Thymus (tissue), 11 donors: ENCODE results near the gene HTR7. TPM values are rescaled to one million over a fixed set of nuclear protein-coding genes. Genes with fewer than 3 reads are reported as not detected.

Experiments
- DNase-seq, 9 donors: peaks; one replicate each; pipeline ENCODE4 v3.0.0-alpha.2; 2013; ENCODE audit warnings: low spot score in 9 of 9, low read depth in 6 of 9, missing footprints in 1 of 9
- H3K27ac ChIP-seq, 2 donors: one replicate each; pipeline ENCODE4 v1.5.1; 2013; ENCODE audit warnings: control low read depth in 1 of 2, low read depth in 1 of 2, low read length in 1 of 2, mild to moderate bottlenecking in 1 of 2, moderate library complexity in 1 of 2
- H3K27me3 ChIP-seq, 2 donors: one replicate each; pipeline ENCODE4 v1.5.1; 2013; ENCODE audit warnings: low read length in 1 of 2; ENCODE audit not compliant: control insufficient read depth in 2 of 2, insufficient read depth in 1 of 2
- H3K36me3 ChIP-seq, 2 donors: one replicate each; pipeline ENCODE4 v1.5.1; 2013; ENCODE audit warnings: low read length in 1 of 2, mild to moderate bottlenecking in 1 of 2, moderate library complexity in 1 of 2; ENCODE audit not compliant: control insufficient read depth in 2 of 2, insufficient read depth in 2 of 2
- H3K4me1 ChIP-seq, 2 donors: one replicate each; pipeline ENCODE4 v1.5.1; 2013; ENCODE audit warnings: low read length in 2 of 2; ENCODE audit not compliant: control insufficient read depth in 2 of 2, insufficient read depth in 2 of 2
- H3K4me3 ChIP-seq, 2 donors: one replicate each; pipeline ENCODE4 v1.5.1; 2013; ENCODE audit warnings: low read length in 2 of 2, control low read depth in 1 of 2, mild to moderate bottlenecking in 1 of 2
- H3K9me3 ChIP-seq, 2 donors: one replicate each; pipeline ENCODE4 v1.5.1; 2013; ENCODE audit warnings: low read length in 1 of 2, mild to moderate bottlenecking in 1 of 2; ENCODE audit not compliant: control insufficient read depth in 2 of 2, insufficient read depth in 1 of 2
- WGBS: extraction: QIAGEN DNeasy Blood & Tissue Kit; methylation state at CpG from one replicate; pipeline ENCODE4 v1.1.7; 2013; 5-methylcytosine and 5-hydroxymethylcytosine counted together
- polyA plus RNA-seq: library from polyadenylated mRNA; stranded (reverse); fragments of 200-250 nt; gene quantifications from one replicate; pipeline ENCODE4 v1.2.3, GENCODE V29; 2013
- total RNA-seq: library from RNA; stranded (reverse); fragments of 120-200 nt; gene quantifications from one replicate; pipeline ENCODE4 v1.2.4, GENCODE V29; 2013
- donor health status: healthy.

Gene HTR7
- total and polyA plus RNA-seq, 2 donors: 0.09 to 0.14 TPM

DNA sequence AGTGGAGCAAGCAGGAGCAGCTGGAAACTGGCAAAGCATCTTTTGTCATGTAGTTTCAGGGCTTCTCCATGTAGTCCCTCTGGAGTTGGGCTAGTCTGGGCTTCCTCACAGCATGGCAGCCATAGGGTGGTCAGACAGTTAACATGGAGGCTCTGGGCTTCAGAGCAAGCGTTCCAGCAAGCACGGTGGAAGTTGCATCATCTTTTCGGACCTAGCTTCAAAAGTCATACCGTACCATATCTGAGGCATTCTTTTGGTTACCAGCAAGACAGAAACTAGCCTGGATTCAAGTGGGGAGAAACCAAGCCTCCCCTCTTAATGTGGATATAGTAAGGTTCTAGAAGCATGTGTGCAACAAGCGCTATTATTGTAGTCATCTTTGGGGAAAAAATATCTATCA is 135.0 kb downstream of the HTR7 start:
- Histone ChIP-seq H3K4me1 (peaks cover 0 to 12% of the 10 kb centered on the region in 2 donors), H3K27ac (no peak overlapping the region)

DNA sequence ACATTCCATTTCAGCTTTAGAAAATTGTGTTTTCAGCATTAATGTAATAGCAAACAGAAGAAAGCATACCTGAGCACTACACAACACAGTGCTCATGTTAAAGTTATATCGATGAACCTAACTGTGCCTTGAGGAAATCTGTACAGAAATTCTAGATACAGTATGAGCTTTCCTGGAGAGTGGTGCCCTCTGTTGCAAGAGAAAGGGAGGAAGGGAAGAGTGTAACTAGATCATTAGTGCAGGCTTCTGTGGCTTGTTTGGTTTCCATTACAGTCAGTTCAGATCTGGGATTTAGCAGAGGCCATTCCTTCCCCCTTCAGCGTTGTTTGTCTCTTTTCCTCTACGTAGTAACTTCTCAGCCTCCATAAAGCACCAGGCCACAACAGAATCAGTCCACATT is 139.7 kb downstream of the HTR7 start:
- Histone ChIP-seq H3K4me3 (no peak overlapping the region), H3K36me3 (no peaks in the 10 kb centered on the region), H3K27me3 (no peaks in the 10 kb centered on the region), H3K4me1 (no peaks in the 10 kb centered on the region), H3K9me3 (no peaks in the 10 kb centered on the region), H3K27ac (no peak overlapping the region)
- 96% methylated on average over 3 of the region's 3 CpGs for WGBS
- DNase-seq: no peak

More for the DNA sequence above, 135.0 kb downstream of the HTR7 start:
- no peak for DNase-seq
- H3K27me3 ChIP-seq: no peaks in the 10 kb centered on the region
- H3K4me3 ChIP-seq: no peak overlapping the region
- H3K9me3 ChIP-seq: no peaks in the 10 kb centered on the region
- H3K36me3 ChIP-seq: no peaks in the 10 kb centered on the region
- WGBS: 89% methylated on average over 5 of the region's 5 CpGs

DNA sequence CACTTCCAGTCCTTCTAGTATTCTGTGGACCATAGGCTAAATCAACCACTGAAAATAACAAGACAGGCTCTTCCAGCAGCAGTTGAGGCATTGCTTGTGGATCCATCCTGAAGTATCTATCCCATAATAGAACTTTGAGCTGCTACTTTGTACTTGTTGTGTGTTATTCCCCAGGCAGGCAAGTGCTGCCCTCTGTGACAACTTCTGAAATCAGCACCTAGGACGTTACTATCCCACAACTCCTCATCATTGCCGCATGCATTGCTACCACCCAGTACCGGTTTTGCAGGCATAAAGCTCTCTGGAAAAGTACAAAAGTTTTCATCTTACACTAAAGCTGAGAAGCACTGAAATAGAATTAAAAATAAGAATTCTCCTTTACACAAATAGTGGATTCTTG is 145.3 kb downstream of the HTR7 start:
- Histone ChIP-seq H3K36me3 (no peaks in the 10 kb centered on the region), H3K9me3 (no peaks in the 10 kb centered on the region), H3K4me1 (no peaks in the 10 kb centered on the region), H3K27me3 (no peaks in the 10 kb centered on the region), H3K27ac (no peak overlapping the region), H3K4me3 (no peak overlapping the region)
- no peak for DNase-seq
- WGBS: 82% methylated on average over 3 of the region's 3 CpGs

DNA sequence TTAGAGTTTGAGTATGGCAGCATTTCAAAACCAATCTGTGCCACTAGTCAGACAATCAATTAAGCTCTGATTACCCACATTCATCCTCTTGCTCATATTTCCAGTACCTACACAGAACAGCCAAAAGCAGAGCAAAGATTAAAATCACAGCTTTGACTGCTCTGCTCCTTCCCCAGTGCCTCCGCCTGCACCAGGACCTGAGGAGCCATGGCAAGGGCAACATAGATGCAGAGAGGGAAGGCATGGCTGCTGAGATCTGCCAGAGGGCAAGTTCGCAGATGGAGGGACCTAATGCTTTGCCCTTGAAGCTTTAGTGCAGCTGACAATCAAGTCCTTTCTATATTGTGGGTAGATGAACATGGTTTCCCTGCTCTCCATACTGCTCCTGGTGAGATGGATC is 148.1 kb downstream of the HTR7 start:
- H3K9me3 ChIP-seq: no peaks in the 10 kb centered on the region
- no peak overlapping the region for H3K27ac ChIP-seq
- H3K4me1 ChIP-seq: no peaks in the 10 kb centered on the region
- H3K4me3 ChIP-seq: no peak overlapping the region
- WGBS: 96% methylated on average over 2 of the region's 2 CpGs
- no peak for DNase-seq
- no peaks in the 10 kb centered on the region for H3K27me3 ChIP-seq
- no peaks in the 10 kb centered on the region for H3K36me3 ChIP-seq

DNA sequence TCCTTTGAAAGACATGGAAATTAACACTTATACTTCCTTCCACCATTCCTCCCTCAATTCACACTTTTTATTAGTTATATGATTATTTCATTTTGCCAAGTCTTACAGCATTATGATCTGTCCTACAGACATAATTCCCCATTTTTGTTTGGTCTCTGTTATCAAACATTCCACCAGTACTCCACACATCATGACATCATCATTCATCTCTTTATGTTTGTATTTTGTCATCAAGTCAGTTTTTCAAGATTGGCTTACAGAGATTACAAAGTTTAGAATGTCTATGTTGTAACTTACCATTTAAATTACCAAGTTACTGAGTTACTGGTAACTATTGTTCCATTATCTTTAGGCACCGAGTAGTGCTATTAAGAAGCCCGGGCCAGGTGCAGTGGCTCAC is 150.2 kb downstream of the HTR7 start:
- WGBS: over 99% methylated on average over 2 of the region's 2 CpGs
- Histone ChIP-seq H3K4me3 (no peak overlapping the region), H3K36me3 (no peaks in the 10 kb centered on the region), H3K4me1 (no peaks in the 10 kb centered on the region), H3K27me3 (no peaks in the 10 kb centered on the region), H3K27ac (no peak overlapping the region), H3K9me3 (no peaks in the 10 kb centered on the region)
- no peak for DNase-seq

DNA sequence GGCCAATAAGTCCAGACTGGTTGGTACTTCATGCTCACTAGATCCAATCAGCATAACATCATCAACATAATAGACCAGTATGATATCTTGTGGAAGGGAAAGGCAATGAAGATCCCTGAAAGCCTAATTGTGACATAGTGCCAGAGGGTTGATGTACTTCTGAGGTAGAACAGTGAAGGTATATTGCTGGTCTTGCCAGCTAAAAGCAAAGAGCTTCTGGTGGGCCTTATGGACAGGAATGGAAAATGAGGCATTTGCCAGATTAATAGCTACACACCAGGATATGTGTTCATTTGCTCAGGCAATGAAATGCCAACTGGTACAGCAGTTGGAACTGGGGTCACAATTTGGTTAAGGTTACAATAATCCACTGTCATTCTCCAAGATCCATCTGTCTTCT is 156.4 kb downstream of the HTR7 start:
- H3K9me3 ChIP-seq: peaks cover 0 to 1% of the 10 kb centered on the region in 2 donors
- H3K4me1 ChIP-seq: no peaks in the 10 kb centered on the region
- no peak overlapping the region for H3K27ac ChIP-seq
- H3K36me3 ChIP-seq: no peaks in the 10 kb centered on the region
- no peak overlapping the region for H3K4me3 ChIP-seq
- DNase-seq: no peak
- no peaks in the 10 kb centered on the region for H3K27me3 ChIP-seq

DNA sequence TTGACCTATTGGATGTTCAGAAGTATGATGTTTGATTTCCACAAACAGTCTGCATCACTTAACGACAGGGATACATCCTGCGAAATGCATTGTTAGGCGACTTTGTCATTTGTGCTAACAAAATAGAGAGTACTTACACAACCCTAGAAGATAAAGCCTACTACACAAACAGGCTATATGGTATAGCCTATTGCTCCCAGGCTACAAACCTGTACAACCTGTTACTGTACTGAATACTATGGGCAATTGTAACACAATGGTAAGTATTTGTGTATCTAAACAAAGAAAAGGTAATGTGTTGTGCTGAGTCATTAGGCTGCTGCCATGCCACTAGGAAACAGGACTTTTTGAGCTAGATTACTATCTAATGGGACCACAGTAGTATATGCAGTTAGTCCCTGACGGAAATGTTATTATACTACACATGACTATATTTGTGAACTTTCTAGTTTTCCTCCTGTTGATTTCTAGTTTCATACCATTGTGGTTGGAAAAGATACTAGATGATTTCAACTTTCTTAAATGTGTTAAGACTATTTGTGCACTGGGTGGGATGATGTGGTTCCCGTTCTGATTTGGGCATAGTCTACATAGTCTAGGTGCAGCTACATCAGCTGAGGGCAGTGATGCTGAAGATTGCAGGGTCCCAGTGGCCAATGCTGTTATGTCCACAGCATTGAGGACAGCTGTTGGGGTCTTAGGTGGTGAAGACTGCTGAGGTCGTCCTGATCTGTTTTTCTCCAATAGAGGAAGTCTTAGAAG is 161.7 kb downstream of the HTR7 start:
- Histone ChIP-seq H3K27ac (no peak overlapping the region), H3K4me3 (no peak overlapping the region), H3K27me3 (no peaks in the 10 kb centered on the region), H3K4me1 (no peaks in the 10 kb centered on the region), H3K9me3 (peaks cover 0 to 1% of the 10 kb centered on the region in 2 donors), H3K36me3 (no peaks in the 10 kb centered on the region)
- DNase-seq: no peak
- WGBS: 96% methylated on average over 6 of the region's 6 CpGs

Other genes with a start within 250 kb of the HTR7 start
- gene RPP30, start 13.9 kb upstream of the HTR7 start, total RNA-seq: 66.8 TPM
- 47.1 TPM for gene RPP30, start 13.9 kb upstream of the HTR7 start, polyA plus RNA-seq
- gene ANKRD1, start 63.0 kb upstream of the HTR7 start, total RNA-seq: 2.0 TPM
- 27.4 TPM for gene ANKRD1, start 63.0 kb upstream of the HTR7 start, polyA plus RNA-seq